GM19043 (cell line): Measurements from ENCODE around the gene PEX14.

Experiments
- ATAC-seq: cut with Tn5 transposase; IDR thresholded peaks from one replicate; pipeline ENCODE4 v1.9.1; 2021; ENCODE audit warnings: low read depth; ENCODE audit not compliant: unreplicated experiment

Gene PEX14

DNA sequence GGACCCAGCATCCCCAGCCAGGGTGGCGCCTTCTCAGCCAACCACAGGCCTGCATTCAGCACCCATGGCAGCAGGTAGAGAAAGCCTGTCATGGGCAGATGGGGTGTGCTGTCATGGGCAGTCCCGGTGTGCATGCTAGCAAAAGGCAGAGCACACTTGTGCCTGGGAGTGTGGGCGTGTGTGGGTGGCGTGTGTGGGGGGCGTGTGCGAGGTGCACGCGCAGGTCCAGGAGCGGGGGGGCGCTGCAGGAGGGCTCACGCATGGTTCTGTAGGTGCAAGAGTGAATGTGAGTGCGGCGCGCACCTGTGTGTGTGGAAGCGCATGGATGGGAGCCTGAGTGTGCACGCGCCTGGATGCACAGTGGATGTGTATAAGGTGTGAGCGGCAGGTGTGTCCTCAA is 184.5 kb downstream of the PEX14 start:
- no peak for ATAC-seq

DNA sequence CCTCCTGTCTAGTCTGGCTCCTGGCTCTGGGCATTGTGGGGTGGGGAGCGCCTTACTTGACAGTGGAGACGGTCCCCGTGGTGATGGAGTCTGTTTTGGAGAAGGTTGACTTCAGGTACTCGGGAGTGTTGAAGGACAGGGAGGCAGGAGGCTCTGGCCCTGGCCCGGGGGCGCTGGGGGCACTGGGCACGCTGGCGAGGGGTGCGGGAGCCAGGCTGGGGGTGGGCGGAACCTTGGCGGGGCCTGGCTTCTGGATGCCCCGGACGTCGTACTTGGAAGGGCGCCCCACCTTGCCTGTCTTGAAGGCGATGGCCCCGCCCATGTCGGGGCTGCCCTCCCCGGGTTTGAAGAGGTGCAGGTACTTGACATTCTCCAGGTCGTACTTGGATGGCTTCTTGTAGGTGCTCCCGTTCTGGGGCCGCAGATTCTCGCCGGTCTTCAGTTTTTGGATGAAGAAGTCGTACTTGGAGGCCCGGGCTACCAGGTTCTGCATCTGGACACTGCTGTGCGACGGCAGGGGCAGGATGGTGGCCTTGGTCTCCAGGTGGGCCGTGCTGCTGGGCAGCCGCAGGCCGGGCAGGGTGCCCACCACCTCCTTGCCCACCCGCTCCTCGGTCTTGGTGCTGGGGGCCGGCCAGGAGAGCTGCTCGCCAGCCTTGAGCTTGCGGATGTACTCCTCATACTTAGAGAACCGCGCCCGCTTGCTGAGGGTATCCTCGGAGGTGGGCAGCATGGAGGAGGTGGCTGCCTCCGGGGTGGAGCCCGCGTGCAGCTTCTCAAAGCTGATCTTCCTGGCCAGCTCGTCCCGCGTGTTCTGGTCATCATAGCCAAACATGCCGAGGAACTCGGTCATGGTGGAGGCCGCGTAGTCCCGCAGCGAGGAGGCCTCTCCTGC is 185.1 kb downstream of the PEX14 start:
- ATAC-seq = no peak

DNA sequence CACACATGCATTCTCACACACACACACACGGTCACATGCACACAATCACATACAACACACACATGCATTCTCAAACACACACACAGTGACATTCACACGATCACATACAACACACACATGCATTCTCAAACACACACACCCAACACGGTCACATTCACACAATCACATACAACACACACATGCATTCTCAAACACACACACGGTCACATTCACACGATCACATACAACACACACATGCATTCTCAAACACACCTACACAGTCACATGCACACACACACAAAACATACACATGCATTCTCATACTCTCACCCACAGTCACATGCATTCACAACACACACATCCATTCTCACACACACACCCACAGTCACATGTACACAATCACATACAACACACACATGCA is 186.7 kb downstream of the PEX14 start:
- ATAC-seq = no peak

DNA sequence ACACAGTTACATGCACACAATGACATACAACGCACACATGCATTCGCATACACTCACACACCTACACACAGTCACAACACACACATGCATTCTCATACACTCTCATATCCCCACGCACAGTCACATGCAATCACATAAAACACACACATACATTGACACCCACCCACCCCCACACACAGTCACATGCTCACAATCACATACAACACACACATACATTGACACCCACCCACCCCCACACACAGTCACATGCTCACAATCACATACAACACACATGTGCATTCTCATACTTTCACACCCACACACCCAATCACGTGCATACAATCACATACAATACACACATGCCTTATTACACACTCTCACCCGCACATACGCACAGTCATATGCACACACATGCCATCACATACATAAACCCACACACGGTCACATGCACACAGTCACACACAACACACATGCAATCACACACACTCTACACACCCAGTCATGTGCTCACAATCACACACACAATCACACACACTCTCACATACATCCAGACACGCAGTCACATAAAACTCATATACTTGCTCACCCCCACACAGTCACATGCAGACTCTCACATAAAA is 187.4 kb downstream of the PEX14 start:
- no peak for ATAC-seq

GRCh38 chr1:10662824-10663677 is 188.3 kb downstream of the PEX14 start:
- ATAC-seq = no peak

DNA sequence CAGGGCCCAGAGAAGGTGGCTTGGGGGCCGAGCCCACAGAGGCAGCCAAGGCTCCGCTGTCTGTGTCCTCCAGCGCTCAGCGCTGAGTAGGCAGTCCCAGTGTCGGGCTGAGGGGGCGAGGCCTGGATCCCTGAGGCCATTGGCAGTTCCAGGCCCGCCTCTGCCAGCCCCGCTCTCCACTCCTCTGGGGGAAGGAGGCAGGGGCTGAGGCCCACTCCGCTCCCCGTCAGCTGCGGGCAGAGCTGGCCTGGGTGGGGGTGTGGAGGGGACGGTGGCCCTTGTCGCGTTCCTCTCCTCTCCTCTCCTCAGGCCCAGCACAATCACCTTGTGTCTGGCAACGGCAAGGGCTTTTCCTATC is 188.9 kb downstream of the PEX14 start:
- ATAC-seq = no peak

DNA sequence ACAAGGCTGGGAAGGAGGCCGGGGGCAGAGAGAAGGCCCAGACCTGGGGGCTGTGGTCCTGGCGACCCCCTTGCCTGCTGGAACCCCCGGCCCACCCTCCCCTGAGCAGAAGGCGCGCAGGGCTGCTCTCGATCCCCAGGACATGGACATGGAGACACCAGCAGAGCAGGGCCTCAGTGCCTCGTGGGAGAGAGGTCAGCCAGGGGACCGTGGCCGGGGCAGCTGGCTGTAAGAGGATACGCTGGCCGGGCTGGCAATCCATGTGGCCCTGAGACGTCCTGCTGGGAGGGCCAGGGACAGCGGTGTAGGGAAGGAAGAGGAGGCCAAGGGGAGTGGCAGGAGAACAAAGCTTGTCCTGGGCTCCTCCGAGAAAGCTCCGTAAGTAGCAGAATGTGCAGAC is 189.5 kb downstream of the PEX14 start:
- ATAC-seq = no peak

DNA sequence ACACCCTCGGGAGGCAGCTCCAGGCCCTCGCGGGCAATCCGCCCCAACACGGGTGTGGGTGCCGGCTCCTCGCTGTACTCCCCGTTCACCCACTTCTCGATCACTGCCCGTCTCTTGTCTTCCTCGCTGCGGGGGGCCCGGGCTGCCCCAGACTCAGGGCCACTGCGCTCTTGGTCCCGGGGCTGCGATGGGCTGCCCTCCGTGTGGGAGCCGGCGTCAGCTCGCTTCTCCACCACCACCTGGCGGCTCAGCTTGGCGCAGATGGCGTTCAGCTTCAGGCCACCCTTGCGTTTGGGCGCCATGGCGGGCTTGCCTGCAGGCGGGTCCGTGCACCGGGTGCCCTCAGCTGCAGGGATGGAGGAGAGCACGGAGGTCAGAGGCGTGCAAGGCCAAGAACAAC is 190.5 kb downstream of the PEX14 start:
- ATAC-seq = no peak

- no peak for ATAC-seq
Measured at GRCh38 chr1:10665930-10666850, 191.4 kb downstream of the PEX14 start.

DNA sequence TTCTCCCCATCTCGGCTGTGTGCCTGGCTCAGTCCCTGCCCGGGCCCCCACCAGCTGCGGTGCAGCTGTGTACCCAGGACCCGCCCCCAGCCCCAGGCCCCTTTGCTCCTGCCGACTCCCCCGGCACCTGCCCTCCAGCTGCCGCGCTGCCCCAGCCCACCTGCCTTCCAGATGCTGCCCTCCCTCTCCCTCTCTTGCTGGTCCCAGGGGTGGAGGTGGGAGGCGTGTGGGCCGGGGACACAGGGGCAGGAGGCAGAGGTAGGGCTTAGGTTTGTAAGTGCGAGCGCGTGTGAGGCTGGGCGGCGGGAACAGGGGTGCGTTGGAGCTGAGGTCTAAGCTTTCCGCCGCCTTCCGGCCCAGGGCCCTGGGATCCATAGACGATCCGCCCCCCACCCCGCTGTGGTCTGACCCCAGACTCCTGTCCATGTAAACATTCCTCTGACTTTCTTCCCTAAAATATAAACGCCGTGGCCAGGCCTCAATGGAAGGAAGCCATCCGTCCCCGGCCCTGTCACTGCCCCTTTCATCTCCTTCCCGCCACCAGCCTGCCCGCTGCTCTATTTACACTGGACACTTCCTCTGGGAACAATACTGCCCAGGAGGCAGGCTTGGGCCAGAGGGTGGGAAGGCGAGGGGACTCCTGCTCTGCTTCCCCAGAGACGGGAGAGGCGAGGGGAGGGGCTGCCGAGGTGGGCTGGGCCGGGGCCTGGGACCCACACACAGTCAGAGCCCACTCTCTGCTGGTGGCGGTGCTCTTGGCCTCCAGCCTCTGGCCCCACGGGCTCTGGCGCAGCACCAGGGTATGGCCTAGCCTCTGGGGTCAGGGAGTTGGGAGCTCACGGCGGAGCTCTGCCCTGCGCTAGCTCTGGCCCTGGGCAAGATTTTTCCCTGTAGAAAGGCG is 193.4 kb downstream of the PEX14 start:
- no peak for ATAC-seq

- ATAC-seq = no peak
Measured at GRCh38 chr1:10669570-10669969, 194.8 kb downstream of the PEX14 start.

DNA sequence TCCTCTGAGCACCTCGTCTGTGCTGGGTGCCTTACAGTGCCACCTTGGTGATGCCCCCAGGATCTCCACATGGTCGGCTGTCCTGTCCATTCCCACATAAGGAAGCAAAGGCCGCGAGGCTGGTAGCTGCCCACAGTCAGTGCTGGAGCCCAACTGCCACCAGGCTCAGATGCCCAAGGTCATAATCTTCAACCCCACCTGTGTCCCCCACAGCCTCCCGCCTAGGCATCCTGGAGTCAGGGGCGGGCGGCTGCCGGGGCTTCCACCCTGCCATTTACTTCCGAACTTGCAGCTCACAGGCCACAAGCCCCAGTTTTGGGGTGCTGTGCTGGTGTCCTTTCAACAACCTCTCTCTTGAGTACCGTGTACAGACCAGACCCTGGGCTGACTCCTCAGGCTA is 195.4 kb downstream of the PEX14 start:
- ATAC-seq = no peak

DNA sequence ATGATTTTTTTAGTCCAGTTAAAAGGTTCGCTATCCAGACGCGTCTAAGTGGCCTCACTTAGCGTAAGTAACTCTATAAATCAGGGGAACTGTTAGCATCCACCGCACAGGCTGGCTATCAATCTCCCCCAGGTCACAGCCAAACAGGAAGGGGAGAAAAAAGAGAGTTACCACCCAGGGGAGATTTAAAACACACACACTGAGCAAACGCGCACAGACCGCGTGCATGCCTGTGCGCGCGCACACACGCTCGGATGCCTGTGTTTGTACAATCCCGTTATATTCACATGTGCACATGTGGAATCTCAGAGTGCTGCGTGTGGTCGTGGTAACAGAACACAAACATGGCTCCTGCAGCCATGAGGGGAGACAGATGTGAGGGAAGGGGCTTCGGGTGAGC is 196.3 kb downstream of the PEX14 start:
- no peak for ATAC-seq

GRCh38 chr1:10671622-10672342 is 197.0 kb downstream of the PEX14 start:
- no peak for ATAC-seq

- no peak for ATAC-seq
Measured at GRCh38 chr1:10672343-10673050, 197.7 kb downstream of the PEX14 start.

- no peak for ATAC-seq
Measured at GRCh38 chr1:10673109-10673711, 198.5 kb downstream of the PEX14 start.

DNA sequence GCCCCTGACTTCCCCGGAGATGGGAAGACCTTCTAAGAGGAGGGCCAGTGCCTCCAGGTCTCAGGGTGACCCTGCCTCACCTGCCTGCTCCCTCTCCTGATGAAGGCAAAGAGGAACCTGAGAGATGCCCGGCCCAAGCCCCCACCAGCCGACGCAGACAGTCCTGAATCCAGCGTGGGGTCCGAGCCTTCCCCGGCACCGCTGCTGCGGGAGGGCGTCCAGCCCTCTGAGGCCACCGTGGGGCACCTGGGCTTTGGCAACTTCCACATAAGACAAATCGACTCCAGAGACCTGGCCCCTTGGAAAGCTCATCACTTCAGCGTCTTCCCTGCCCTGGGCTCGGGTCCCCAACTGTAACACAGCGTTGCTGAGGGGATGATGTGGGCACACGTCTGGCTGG is 199.5 kb downstream of the PEX14 start:
- no peak for ATAC-seq
